Body of pancreas (tissue), 4 donors: ENCODE measurements around the gene MTERF4. TPM values are rescaled to one million over a fixed set of nuclear protein-coding genes. Genes with fewer than 3 reads are reported as not detected.

Source experiments
- ATAC-seq: fragments of 150-250 bp; one replicate; pipeline ENCODE4 v1.9.1; 2016
- DNase-seq, 4 donors: peaks; one replicate each; pipeline ENCODE4 v3.0.0-alpha.2; 2019
- H3K27ac ChIP-seq, 4 donors: fragments of 200-600 bp; sonication (generic); 1 replicate in 3 of 4; 2 replicates in 1 of 4; pipeline versions ENCODE4 v1.5.1 to v1.6.1; 2016 to 2019; ENCODE audit warnings: mild to moderate bottlenecking in 1 of 4, mixed read lengths in 1 of 4, moderate library complexity in 1 of 4
- H3K27me3 ChIP-seq, 2 donors: fragments of 200-600 bp; sonication (generic); one replicate each; pipeline ENCODE4 v1.6.0; 2016; ENCODE audit warnings: mild to moderate bottlenecking in 1 of 2
- H3K36me3 ChIP-seq, 2 donors: fragments of 200-600 bp; sonication (generic); replicated peaks in 1 of 2; 2 replicates each; pipeline ENCODE4 v1.5.1; 2016; ENCODE audit warnings: low read depth in 2 of 2; ENCODE audit not compliant: insufficient read depth in 1 of 2
- H3K4me1 ChIP-seq: fragments of 200-600 bp; sonication (generic); one replicate; pipeline ENCODE4 v1.6.0; 2016
- H3K4me3 ChIP-seq, 2 donors: fragments of 200-600 bp; sonication (generic); 1 replicate in 1 of 2; 2 replicates in 1 of 2; pipeline ENCODE4 v1.5.1; 2016 to 2019
- H3K9me3 ChIP-seq, 3 donors: fragments of 200-600 bp; sonication (generic); 1 replicate in 2 of 3; 2 replicates in 1 of 3; pipeline ENCODE4 v1.5.1; 2016
- CTCF ChIP-seq, 7 experiments: fragments of 450-650 bp in 4 of 7; fragments of 200-600 bp in 3 of 7; sonication (generic) in 3 of 7; IDR thresholded peaks; one replicate each; pipeline ENCODE4 v1.5.1; 2016 to 2019; ENCODE audit warnings: antibody characterized with exemption in 7 of 7
- POLR2A ChIP-seq, 3 donors: fragments of 450-650 bp; IDR thresholded peaks; one replicate each; pipeline ENCODE4 v1.6.1; 2016; ENCODE audit warnings: antibody characterized with exemption in 3 of 3, mild to moderate bottlenecking in 2 of 3
- WGBS, 2 donors: methylation state at CpG; one replicate each; pipeline ENCODE4 v1.1.5; 2017; 5-methylcytosine and 5-hydroxymethylcytosine counted together
- intact Hi-C: fragments of 100-400 bp; cut with DNase I; formaldehyde crosslinking; loops from one replicate; pipeline ENCODE4 v1.15.1; 2023
- total RNA-seq, 2 donors: library from RNA; depleted of rRNA; stranded (reverse); fragments of >200 nt; gene quantifications; one replicate each; pipeline ENCODE4 v1.1.0, GENCODE V29; 2016

The MTERF4 gene
- total RNA-seq, 2 donors from 2014 or later, result 17.1 to 39.2 TPM

GRCh38 chr2:241061275-241061674 lies 40.8 kb downstream of the MTERF4 start:
- intact Hi-C loops, result no loop called here
- Histone ChIP-seq H3K27me3 (no peaks in the 10 kb centered on the region), H3K4me3 (no peak overlapping the region), H3K27ac (no peak overlapping the region), H3K9me3 (no peaks in the 10 kb centered on the region), H3K36me3 (no peaks in the 10 kb centered on the region), H3K4me1 (peaks cover 18% of the 10 kb centered on the region)
- no peak for DNase-seq
- WGBS, 2 donors, result 76 to 80% methylated on average over 6 of the region's 6 CpGs
- ATAC-seq, result no peak
- TF ChIP-seq POLR2A (IDR thresholded peaks at IDR 0.05) (no peak), CTCF (IDR thresholded peaks at IDR 0.05) (no peak)

DNA sequence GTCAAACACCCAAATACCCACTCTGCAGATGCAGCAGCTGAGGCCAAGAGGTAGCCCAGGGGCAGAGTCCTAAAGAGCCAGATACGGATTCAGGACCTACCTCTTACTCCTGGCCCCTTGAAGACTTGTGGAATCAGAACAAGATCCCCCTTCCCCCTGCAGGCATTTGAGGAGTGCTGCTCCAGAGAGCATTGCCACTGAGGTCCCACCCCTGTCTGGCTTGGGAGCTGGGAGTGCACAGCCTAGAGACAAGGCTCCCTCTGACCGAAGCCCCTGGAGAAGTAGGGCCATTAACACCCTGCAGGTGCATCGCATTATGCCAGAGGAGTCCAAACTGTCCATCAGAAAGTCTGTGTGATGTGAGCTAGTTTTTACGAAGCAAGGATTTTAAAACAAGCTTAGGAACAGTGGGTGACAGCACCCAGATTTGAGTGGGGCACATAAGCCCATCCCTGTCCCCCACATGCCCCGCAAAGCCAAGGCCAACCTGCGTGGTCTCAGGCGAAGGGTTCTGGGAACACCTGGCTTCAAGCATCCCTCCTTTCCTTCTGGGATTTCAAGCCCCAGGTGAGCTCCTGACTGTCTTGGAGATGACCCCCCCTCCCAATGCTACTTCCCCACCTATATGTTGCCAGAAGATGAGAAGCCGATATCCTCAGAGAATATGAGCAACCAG lies 48.4 kb downstream of the MTERF4 start:
- Histone ChIP-seq H3K36me3 (no peaks in the 10 kb centered on the region), H3K9me3 (no peaks in the 10 kb centered on the region), H3K27me3 (no peaks in the 10 kb centered on the region), H3K4me1 (no peaks in the 10 kb centered on the region), H3K4me3 (no peak overlapping the region), H3K27ac (no peak overlapping the region)
- TF ChIP-seq POLR2A (IDR thresholded peaks at IDR 0.05), result no peak
- no peak for ATAC-seq
- WGBS, 2 donors, result 94 to 95% methylated on average over 7 to 8 of the region's 8 CpGs
- no peak for DNase-seq
- intact Hi-C loops, result no loop called here

DNA sequence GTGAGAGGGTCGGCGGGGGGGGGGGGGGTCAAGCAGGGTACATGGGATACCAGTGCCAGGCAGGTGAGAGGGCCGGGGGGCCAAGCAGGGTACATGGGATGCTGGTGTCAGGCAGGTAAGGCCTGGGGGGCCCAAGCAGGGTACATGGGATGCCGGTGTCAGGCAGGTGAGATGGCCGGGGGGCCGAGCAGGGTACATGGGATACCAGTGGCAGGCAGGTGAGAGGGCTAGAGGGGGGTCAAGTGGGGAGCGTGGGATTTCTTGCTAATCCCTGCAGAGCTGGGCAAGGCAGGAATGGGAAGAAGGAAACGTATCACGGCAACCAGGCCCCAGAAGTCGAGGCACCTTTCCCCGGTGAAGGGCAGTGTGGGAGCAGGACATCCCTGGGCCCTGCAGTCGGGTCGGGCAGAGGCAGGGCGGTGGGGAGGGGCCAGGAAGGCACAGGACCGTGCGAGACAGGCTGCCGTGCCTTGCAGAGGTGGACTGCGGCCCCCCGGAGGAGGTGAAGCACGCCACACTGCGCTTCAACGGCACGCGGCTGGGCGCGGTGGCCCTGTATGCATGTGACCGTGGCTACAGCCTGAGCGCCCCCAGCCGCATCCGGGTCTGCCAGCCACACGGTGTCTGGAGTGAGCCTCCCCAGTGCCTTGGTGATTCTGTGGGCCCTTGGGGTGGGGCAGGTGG lies 49.3 kb downstream of the MTERF4 start:
- TF ChIP-seq CTCF (IDR thresholded peaks at IDR 0.05), result no peak
- TF ChIP-seq POLR2A (IDR thresholded peaks at IDR 0.05), result no peak
- WGBS, 2 donors, result 93 to 94% methylated on average over 29 to 30 of the region's 31 CpGs
- DNase-seq (peak in 1 of 4 donors; percentile 4), ATAC-seq (no peak)
- Histone ChIP-seq H3K4me3 (no peak overlapping the region), H3K36me3 (no peaks in the 10 kb centered on the region), H3K4me1 (no peaks in the 10 kb centered on the region), H3K27ac (no peak overlapping the region), H3K9me3 (no peaks in the 10 kb centered on the region), H3K27me3 (no peaks in the 10 kb centered on the region)
- intact Hi-C loops, result no loop called here

DNA sequence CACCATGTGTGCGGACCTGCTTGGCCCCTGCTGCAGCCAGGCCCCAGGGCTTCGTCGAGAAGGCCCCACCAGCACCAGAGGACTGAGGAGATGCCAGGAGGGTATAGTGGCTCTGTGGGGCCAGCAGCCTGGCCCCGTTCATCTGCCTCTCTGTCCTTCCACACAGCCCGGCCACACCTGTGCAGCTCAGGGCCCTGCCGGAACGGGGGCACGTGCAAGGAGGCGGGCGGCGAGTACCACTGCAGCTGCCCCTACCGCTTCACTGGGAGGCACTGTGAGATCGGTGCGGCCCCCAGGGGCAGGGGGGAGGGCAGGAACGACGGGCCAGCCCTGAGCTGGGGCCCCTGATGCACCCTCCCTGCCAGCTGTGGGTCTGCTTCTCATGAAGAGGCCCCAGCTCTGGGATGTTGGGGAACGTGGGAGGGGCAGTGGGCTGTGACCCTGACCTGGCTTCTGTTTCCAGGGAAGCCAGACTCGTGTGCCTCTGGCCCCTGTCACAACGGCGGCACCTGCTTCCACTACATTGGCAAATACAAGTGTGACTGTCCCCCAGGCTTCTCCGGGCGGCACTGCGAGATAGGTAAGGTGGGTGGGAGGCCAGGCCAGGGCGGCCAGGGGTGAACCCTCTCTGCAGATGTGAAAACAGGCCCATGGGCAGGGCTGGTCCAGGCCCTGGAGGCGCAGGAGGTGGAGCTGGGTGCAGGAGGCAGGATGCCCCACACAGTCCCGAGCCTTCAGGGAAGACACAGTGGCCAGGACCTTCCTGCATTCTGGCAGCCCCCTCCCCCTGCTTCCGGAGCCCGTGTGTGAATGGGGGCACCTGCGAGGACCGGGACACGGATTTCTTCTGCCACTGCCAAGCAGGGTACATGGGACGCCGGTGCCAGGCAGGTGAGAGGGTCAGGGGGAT lies 50.3 kb downstream of the MTERF4 start:
- 92 to 96% methylated on average over 14 to 22 of the region's 33 CpGs for WGBS, 2 donors

More for the DNA sequence above, 50.3 kb downstream of the MTERF4 start:
- intact Hi-C loops, result no loop called here
- Histone ChIP-seq H3K27me3 (no peaks in the 10 kb centered on the region), H3K9me3 (no peaks in the 10 kb centered on the region), H3K4me1 (no peaks in the 10 kb centered on the region), H3K27ac (no peak overlapping the region), H3K36me3 (no peaks in the 10 kb centered on the region), H3K4me3 (no peak overlapping the region)
- TF ChIP-seq CTCF (IDR thresholded peaks at IDR 0.05) (no peak), POLR2A (IDR thresholded peaks at IDR 0.05) (no peak)
- ATAC-seq, result no peak
- DNase-seq, result peak in 1 of 4 donors; percentile 11
